ENCODE data around the gene EPB41L2. TPM values are rescaled to one million over a fixed set of nuclear protein-coding genes. Genes with fewer than 3 reads are reported as not detected.

EPB41L2 gene
- total RNA-seq, 4 donors from 2014 or later, result 46.1 to 258 (median 88.3) TPM

DNA sequence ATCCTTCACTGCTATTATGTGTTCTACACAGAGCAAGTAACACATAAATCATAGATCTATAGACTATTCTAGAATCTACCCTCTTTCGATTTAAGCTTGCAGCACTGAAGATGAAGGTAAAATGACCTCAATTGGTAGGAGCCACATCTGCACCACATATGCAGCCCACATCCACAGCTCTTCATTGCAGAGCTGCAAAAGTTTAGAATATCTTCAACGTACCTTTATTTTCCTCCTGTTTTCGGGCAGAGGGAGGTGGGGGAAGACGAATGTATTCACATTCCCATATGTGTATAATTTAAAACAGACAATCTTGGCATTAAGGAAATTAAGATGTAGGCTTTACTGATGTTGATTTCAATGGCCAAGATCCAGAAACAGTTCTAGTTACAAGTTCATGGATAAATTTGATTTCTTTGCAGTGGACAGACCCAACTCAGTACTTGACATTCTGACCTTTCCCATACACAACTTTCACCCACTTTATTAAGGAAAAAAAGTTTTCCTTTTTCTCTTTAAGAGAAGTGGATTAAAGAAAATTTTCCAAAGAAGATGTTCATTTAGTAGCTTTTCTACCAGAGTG is 14.0 kb downstream of the EPB41L2 start:
- DNase-seq, result no peak
- no peak overlapping the region for H3K27ac ChIP-seq

GRCh38 chr6:131048459-131048858 is 14.6 kb downstream of the EPB41L2 start:
- TF ChIP-seq, protein P1, sequence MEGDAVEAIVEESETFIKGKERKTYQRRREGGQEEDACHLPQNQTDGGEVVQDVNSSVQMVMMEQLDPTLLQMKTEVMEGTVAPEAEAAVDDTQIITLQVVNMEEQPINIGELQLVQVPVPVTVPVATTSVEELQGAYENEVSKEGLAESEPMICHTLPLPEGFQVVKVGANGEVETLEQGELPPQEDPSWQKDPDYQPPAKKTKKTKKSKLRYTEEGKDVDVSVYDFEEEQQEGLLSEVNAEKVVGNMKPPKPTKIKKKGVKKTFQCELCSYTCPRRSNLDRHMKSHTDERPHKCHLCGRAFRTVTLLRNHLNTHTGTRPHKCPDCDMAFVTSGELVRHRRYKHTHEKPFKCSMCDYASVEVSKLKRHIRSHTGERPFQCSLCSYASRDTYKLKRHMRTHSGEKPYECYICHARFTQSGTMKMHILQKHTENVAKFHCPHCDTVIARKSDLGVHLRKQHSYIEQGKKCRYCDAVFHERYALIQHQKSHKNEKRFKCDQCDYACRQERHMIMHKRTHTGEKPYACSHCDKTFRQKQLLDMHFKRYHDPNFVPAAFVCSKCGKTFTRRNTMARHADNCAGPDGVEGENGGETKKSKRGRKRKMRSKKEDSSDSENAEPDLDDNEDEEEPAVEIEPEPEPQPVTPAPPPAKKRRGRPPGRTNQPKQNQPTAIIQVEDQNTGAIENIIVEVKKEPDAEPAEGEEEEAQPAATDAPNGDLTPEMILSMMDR (IDR thresholded peaks at IDR 0.05), result no peak
- TF ChIP-seq POLR2A (IDR thresholded peaks at IDR 0.05), result no peak

More for the DNA sequence above, 14.0 kb downstream of the EPB41L2 start:
- Histone ChIP-seq H3K4me1 (no peaks in the 10 kb centered on the region), H3K9me3 (peaks cover 0 to 8% (median 3%) of the 10 kb centered on the region in 4 donors), H3K36me3 (no peaks in the 10 kb centered on the region), H3K27me3 (no peaks in the 10 kb centered on the region), H3K4me3 (no peak overlapping the region)
- TF ChIP-seq, protein P1 (IDR thresholded peaks at IDR 0.05), result no peak
- no peak for TF ChIP-seq POLR2A (IDR thresholded peaks at IDR 0.05)

DNA sequence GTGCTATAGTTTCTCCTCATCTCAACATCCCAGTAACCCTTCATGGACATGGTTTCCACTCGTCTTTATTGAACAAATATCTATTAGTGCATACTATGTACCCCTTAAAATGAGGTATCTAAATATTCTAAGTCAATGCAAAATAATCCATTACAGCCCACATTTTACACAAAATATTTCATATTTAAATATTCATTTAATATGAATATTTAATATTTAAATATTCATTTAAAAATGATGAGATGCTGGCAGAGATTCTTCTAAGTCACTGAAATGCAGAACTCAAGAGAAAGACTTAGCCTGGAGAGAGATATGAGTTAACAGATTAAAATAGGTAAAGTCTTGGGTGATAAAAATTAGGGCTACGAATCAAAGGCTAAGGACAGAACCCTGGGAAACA is 17.9 kb downstream of the EPB41L2 start:
- no peaks in the 10 kb centered on the region for H3K4me1 ChIP-seq
- no peak overlapping the region for H3K27ac ChIP-seq
- DNase-seq, result no peak
- H3K27me3 ChIP-seq, result no peaks in the 10 kb centered on the region
- TF ChIP-seq, protein P1 (IDR thresholded peaks at IDR 0.05), result no peak
- TF ChIP-seq POLR2A (IDR thresholded peaks at IDR 0.05), result no peak
- no peaks in the 10 kb centered on the region for H3K36me3 ChIP-seq
- no peaks in the 10 kb centered on the region for H3K9me3 ChIP-seq
- no peak overlapping the region for H3K4me3 ChIP-seq

More at GRCh38 chr6:131048459-131048858, 14.6 kb downstream of the EPB41L2 start:
- Histone ChIP-seq H3K27me3 (no peaks in the 10 kb centered on the region), H3K27ac (no peak overlapping the region), H3K9me3 (peaks cover 0 to 2% (median under 1%) of the 10 kb centered on the region in 4 donors), H3K4me1 (no peaks in the 10 kb centered on the region), H3K36me3 (no peaks in the 10 kb centered on the region), H3K4me3 (no peak overlapping the region)
- no peak for DNase-seq

- TF ChIP-seq, protein P1 (IDR thresholded peaks at IDR 0.05), result no peak
- no peak for TF ChIP-seq POLR2A (IDR thresholded peaks at IDR 0.05)
These were observed 19.1 kb downstream of the EPB41L2 start for GRCh38 chr6:131043902-131044447.

GRCh38 chr6:131042664-131043063 is 20.4 kb downstream of the EPB41L2 start:
- Histone ChIP-seq H3K9me3 (no peaks in the 10 kb centered on the region), H3K27ac (no peak overlapping the region), H3K4me3 (no peak overlapping the region), H3K36me3 (no peaks in the 10 kb centered on the region), H3K4me1 (peaks cover 0 to 6% (median 0%) of the 10 kb centered on the region in 4 donors), H3K27me3 (no peaks in the 10 kb centered on the region)
- TF ChIP-seq POLR2A (IDR thresholded peaks at IDR 0.05), result no peak
- TF ChIP-seq, protein P1 (IDR thresholded peaks at IDR 0.05), result no peak
- DNase-seq, result no peak

More at GRCh38 chr6:131043902-131044447, 19.1 kb downstream of the EPB41L2 start:
- Histone ChIP-seq H3K4me1 (peaks cover 0 to 3% (median 0%) of the 10 kb centered on the region in 4 donors), H3K27me3 (no peaks in the 10 kb centered on the region), H3K9me3 (no peaks in the 10 kb centered on the region), H3K4me3 (no peak overlapping the region), H3K36me3 (no peaks in the 10 kb centered on the region), H3K27ac (no peak overlapping the region)
- no peak for DNase-seq

Data from Peyer's patch (tissue), 4 donors.